Measurements from ENCODE around the gene IBSP.

DNA sequence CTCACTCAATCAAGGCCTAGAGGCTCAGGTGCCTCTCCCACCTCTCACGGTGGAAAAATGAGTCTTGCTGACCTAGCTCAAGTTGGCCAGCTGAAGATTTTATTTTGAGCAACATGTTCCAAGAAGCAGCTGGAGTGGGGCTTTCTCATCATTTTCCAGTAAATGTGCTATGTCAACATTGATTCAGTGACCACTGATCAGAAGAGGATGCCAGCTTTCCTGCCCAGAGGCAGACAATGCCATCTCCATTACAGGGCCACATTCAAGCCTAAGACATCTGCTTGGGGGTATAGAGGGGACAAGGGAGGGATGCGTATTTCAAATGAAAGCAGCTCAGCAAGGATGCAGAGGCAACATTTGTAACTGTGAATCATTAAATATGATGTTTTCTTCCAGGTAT is 36.4 kb downstream of the IBSP start:
- TF ChIP-seq, protein P1, sequence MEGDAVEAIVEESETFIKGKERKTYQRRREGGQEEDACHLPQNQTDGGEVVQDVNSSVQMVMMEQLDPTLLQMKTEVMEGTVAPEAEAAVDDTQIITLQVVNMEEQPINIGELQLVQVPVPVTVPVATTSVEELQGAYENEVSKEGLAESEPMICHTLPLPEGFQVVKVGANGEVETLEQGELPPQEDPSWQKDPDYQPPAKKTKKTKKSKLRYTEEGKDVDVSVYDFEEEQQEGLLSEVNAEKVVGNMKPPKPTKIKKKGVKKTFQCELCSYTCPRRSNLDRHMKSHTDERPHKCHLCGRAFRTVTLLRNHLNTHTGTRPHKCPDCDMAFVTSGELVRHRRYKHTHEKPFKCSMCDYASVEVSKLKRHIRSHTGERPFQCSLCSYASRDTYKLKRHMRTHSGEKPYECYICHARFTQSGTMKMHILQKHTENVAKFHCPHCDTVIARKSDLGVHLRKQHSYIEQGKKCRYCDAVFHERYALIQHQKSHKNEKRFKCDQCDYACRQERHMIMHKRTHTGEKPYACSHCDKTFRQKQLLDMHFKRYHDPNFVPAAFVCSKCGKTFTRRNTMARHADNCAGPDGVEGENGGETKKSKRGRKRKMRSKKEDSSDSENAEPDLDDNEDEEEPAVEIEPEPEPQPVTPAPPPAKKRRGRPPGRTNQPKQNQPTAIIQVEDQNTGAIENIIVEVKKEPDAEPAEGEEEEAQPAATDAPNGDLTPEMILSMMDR (IDR thresholded peaks at IDR 0.05; ENCODE audit: low read length), result no peak
- no peak for TF ChIP-seq EZH2 (optimal IDR thresholded peaks at IDR 0.05; ENCODE audit: low read depth, low read length)
